ENCODE results near the gene SYAP1.

SYAP1 gene

GRCh38 chrX:16807548-16807947 lies 88.1 kb downstream of the SYAP1 start:
- no peak for DNase-seq (ENCODE audit: insufficient read length, low spot score)
- no peak for FAIRE-seq
- no peak for TF ChIP-seq POLR2A (IDR thresholded peaks at IDR 0.05; ENCODE audit: low read depth, low read length)
- no peak for TF ChIP-seq SPI1 (IDR thresholded peaks at IDR 0.05; ENCODE audit: low read depth, low read length)
- no peak for TF ChIP-seq POLR2AphosphoS5 (IDR thresholded peaks at IDR 0.05; ENCODE audit: low read depth, low read length)
- TF ChIP-seq TAF1 (IDR thresholded peaks at IDR 0.05; ENCODE audit: low read depth, low read length), result no peak

- FAIRE-seq, result no peak
- no peak for DNase-seq (ENCODE audit: insufficient read length, low spot score)
- TF ChIP-seq SPI1 (IDR thresholded peaks at IDR 0.05; ENCODE audit: low read depth, low read length) (no peak), POLR2A (IDR thresholded peaks at IDR 0.05; ENCODE audit: low read depth, low read length) (no peak), TAF1 (IDR thresholded peaks at IDR 0.05; ENCODE audit: low read depth, low read length) (no peak), POLR2AphosphoS5 (IDR thresholded peaks at IDR 0.05; ENCODE audit: low read depth, low read length) (no peak), POU2F2 (IDR thresholded peaks at IDR 0.05; ENCODE audit: low read depth, low read length) (no peak), PAX5 (IDR thresholded peaks at IDR 0.05; ENCODE audit: insufficient read depth, low read length, severe bottlenecking) (no peak)
Observed at GRCh38 chrX:16807976-16808542, 88.6 kb downstream of the SYAP1 start.

GRCh38 chrX:16814597-16814996 lies 95.2 kb downstream of the SYAP1 start:
- peak; percentile 78 for FAIRE-seq
- no peak for TF ChIP-seq TAF1 (IDR thresholded peaks at IDR 0.05; ENCODE audit: low read depth, low read length)
- TF ChIP-seq PAX5 (IDR thresholded peaks at IDR 0.05; ENCODE audit: insufficient read depth, low read length, severe bottlenecking), result no peak
- TF ChIP-seq SPI1 (IDR thresholded peaks at IDR 0.05; ENCODE audit: low read depth, low read length), result no peak
- no peak for TF ChIP-seq POLR2A (IDR thresholded peaks at IDR 0.05; ENCODE audit: low read depth, low read length)
- TF ChIP-seq POU2F2 (IDR thresholded peaks at IDR 0.05; ENCODE audit: low read depth, low read length), result no peak
- no peak for TF ChIP-seq POLR2AphosphoS5 (IDR thresholded peaks at IDR 0.05; ENCODE audit: low read depth, low read length)
- no peak for DNase-seq (ENCODE audit: insufficient read length, low spot score)
